ENCODE measurements around the gene CLEC4M.

DNA sequence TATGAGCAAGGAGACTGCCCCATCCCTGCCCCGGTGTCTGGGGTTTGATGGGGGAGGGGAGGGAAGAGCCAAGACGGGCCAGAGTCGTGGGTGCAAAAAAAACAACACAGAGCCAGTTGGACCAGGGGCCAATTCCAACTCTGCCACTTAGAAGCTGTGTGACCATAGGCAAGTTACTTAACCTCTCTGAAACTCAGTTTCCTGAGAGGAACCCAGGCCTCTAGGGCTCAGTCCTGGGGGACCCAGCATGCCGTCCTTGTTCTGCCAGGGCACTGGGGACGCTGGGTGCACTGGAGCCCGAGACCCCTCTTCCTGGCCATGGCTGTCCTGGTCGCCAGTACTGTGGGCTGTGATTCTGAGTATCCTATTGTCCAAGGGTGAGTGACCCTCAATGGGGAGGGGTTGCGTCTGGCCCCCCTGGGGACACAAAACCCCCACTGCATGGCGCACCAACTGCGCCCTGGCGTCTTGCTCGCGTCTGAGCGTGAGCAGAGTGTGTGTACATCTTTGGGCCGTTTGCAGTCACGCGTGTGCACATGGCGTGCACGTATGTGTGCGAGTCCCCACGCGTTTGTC lies 24.6 kb downstream of the CLEC4M start:
- no peak for TF ChIP-seq POLR2A (IDR thresholded peaks at IDR 0.05)
- TF ChIP-seq, protein P1, sequence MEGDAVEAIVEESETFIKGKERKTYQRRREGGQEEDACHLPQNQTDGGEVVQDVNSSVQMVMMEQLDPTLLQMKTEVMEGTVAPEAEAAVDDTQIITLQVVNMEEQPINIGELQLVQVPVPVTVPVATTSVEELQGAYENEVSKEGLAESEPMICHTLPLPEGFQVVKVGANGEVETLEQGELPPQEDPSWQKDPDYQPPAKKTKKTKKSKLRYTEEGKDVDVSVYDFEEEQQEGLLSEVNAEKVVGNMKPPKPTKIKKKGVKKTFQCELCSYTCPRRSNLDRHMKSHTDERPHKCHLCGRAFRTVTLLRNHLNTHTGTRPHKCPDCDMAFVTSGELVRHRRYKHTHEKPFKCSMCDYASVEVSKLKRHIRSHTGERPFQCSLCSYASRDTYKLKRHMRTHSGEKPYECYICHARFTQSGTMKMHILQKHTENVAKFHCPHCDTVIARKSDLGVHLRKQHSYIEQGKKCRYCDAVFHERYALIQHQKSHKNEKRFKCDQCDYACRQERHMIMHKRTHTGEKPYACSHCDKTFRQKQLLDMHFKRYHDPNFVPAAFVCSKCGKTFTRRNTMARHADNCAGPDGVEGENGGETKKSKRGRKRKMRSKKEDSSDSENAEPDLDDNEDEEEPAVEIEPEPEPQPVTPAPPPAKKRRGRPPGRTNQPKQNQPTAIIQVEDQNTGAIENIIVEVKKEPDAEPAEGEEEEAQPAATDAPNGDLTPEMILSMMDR (IDR thresholded peaks at IDR 0.05) = no peak
- no peak for TF ChIP-seq POLR2AphosphoS5 (IDR thresholded peaks at IDR 0.05; ENCODE audit: insufficient read depth in 1 of 2, low read depth in 1 of 2)

Data from vagina (tissue), 2 donors.